Smooth muscle cell (in vitro differentiated cells): ENCODE results near the gene NUP155. TPM values are rescaled to one million over a fixed set of nuclear protein-coding genes. Genes with fewer than 3 reads are reported as not detected.

Experiments
- DNase-seq: peaks from one replicate; lab custom pipeline; 2025; ENCODE audit not compliant: unreplicated experiment; lab: John Stamatoyannopoulos, UW
- H2AFZ ChIP-seq: fragments of 200-600 bp; sonication (generic); 2 replicates; pipeline ENCODE4 v1.6.0; 2016; ENCODE audit warnings: antibody characterized with exemption, low read depth, mild to moderate bottlenecking
- H3F3A ChIP-seq: fragments of 200-600 bp; sonication (generic); 2 replicates; pipeline ENCODE4 v1.6.0; 2017; ENCODE audit warnings: antibody characterized with exemption, low read depth
- H3K27ac ChIP-seq: fragments of 200-600 bp; sonication (generic); 2 replicates; pipeline ENCODE4 v1.5.1; 2016; ENCODE audit warnings: low read depth, mild to moderate bottlenecking
- H3K27me3 ChIP-seq: fragments of 200-600 bp; sonication (generic); 2 replicates; pipeline ENCODE4 v1.6.1; 2016; ENCODE audit warnings: low read depth, mild to moderate bottlenecking
- H3K36me3 ChIP-seq: fragments of 200-600 bp; sonication (generic); 2 replicates; pipeline ENCODE4 v1.5.1; 2016; ENCODE audit warnings: low read depth
- H3K4me1 ChIP-seq: fragments of 200-600 bp; sonication (generic); 2 replicates; pipeline ENCODE4 v1.5.1; 2016; ENCODE audit warnings: low read depth
- H3K4me2 ChIP-seq: fragments of 200-600 bp; sonication (generic); 2 replicates; pipeline ENCODE4 v1.6.0; 2016; ENCODE audit warnings: mild to moderate bottlenecking
- H3K4me3 ChIP-seq: fragments of 200-600 bp; sonication (generic); 2 replicates; pipeline ENCODE4 v1.5.1; 2016; ENCODE audit warnings: mild to moderate bottlenecking
- H3K79me2 ChIP-seq: fragments of 200-600 bp; sonication (generic); 2 replicates; pipeline ENCODE4 v1.6.0; 2016; ENCODE audit warnings: low read depth, mild to moderate bottlenecking
- H3K9ac ChIP-seq: fragments of 200-600 bp; sonication (generic); 2 replicates; pipeline ENCODE4 v1.6.0; 2016; ENCODE audit warnings: low read depth
- H3K9me3 ChIP-seq: fragments of 200-600 bp; sonication (generic); replicated peaks from 2 replicates; pipeline ENCODE4 v1.5.1; 2016; ENCODE audit warnings: low read depth
- H4K20me1 ChIP-seq: fragments of 200-600 bp; sonication (generic); 2 replicates; pipeline ENCODE4 v1.6.0; 2016; ENCODE audit warnings: low read depth
- WGBS: methylation state at CpG from one replicate; pipeline ENCODE4 v1.1.7; 2016; ENCODE audit warnings: low lambda C conversion rate; 5-methylcytosine and 5-hydroxymethylcytosine counted together
- polyA plus RNA-seq: library from polyadenylated mRNA; unstranded; fragments of >200 nt; fragmentation: Nextera tagmentation; extraction: Ambion mirVana; gene quantifications from 2 replicates; pipeline ENCODE4 v1.2.1, GENCODE V29; 2016
- total RNA-seq: library from RNA; depleted of rRNA; stranded (reverse); fragments of >200 nt; gene quantifications from 2 replicates; pipeline ENCODE4 v1.2.3, GENCODE V29; 2014
- TF ChIP-seq, protein P1 (sequence below): fragments of 200-600 bp; sonication (generic); IDR thresholded peaks from 2 replicates; pipeline ENCODE4 v1.5.1; 2017; ENCODE audit warnings: borderline replicate concordance, mild to moderate bottlenecking, antibody characterized with exemption; ENCODE audit not compliant: insufficient read depth, poor library complexity, severe bottlenecking

The NUP155 gene
- total and polyA plus RNA-seq, 2 experiments from 2014 or later: 12.3 to 31.4 TPM

DNA sequence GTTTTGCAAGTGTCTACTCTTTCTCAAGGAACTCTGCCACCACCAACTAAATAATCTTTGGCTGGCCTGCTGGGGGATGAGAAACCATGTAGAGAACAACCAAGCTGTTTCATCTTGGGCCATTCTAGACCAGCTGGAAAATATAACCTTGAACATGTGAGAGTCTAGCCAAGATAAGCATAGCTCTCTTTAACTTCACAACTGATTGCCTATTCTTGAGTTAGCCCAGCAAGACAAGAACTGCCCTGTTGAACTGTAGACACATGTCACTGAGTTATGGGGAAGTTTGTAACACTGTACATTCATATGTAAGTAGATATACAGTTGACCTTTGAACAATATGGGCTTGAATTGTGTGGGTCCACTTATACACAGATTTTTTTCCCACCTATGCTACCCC, 44.4 kb downstream of the NUP155 start:
- H3K79me2 ChIP-seq: no peaks in the 10 kb centered on the region
- H2AFZ ChIP-seq: no peak overlapping the region
- no peak for DNase-seq
- H3F3A ChIP-seq: no peaks in the 10 kb centered on the region
- H3K4me3 ChIP-seq: no peak overlapping the region
- no peak overlapping the region for H3K9ac ChIP-seq
- H3K27me3 ChIP-seq: no peaks in the 10 kb centered on the region
- H3K9me3 ChIP-seq: no peaks in the 10 kb centered on the region
- H4K20me1 ChIP-seq: no peaks in the 10 kb centered on the region
- no peak overlapping the region for H3K27ac ChIP-seq
- peaks cover 22% of the 10 kb centered on the region for H3K36me3 ChIP-seq
- H3K4me1 ChIP-seq: no peaks in the 10 kb centered on the region
- no peak overlapping the region for H3K4me2 ChIP-seq
- TF ChIP-seq, protein P1, sequence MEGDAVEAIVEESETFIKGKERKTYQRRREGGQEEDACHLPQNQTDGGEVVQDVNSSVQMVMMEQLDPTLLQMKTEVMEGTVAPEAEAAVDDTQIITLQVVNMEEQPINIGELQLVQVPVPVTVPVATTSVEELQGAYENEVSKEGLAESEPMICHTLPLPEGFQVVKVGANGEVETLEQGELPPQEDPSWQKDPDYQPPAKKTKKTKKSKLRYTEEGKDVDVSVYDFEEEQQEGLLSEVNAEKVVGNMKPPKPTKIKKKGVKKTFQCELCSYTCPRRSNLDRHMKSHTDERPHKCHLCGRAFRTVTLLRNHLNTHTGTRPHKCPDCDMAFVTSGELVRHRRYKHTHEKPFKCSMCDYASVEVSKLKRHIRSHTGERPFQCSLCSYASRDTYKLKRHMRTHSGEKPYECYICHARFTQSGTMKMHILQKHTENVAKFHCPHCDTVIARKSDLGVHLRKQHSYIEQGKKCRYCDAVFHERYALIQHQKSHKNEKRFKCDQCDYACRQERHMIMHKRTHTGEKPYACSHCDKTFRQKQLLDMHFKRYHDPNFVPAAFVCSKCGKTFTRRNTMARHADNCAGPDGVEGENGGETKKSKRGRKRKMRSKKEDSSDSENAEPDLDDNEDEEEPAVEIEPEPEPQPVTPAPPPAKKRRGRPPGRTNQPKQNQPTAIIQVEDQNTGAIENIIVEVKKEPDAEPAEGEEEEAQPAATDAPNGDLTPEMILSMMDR: no peak

GRCh38 chr5:37323607-37324006, 47.3 kb downstream of the NUP155 start:
- no peaks in the 10 kb centered on the region for H3K9me3 ChIP-seq
- peaks cover 19% of the 10 kb centered on the region for H3K36me3 ChIP-seq
- no peaks in the 10 kb centered on the region for H3K4me1 ChIP-seq
- H3K4me2 ChIP-seq: no peak overlapping the region
- no peak overlapping the region for H3K27ac ChIP-seq
- no peak overlapping the region for H2AFZ ChIP-seq
- no peaks in the 10 kb centered on the region for H4K20me1 ChIP-seq
- WGBS: 94% methylated on average over 1 of the region's 1 CpG
- no peak overlapping the region for H3K9ac ChIP-seq
- H3K27me3 ChIP-seq: no peaks in the 10 kb centered on the region
- DNase-seq: no peak
- H3F3A ChIP-seq: no peaks in the 10 kb centered on the region
- H3K4me3 ChIP-seq: no peak overlapping the region
- TF ChIP-seq, protein P1: no peak
- no peaks in the 10 kb centered on the region for H3K79me2 ChIP-seq

DNA sequence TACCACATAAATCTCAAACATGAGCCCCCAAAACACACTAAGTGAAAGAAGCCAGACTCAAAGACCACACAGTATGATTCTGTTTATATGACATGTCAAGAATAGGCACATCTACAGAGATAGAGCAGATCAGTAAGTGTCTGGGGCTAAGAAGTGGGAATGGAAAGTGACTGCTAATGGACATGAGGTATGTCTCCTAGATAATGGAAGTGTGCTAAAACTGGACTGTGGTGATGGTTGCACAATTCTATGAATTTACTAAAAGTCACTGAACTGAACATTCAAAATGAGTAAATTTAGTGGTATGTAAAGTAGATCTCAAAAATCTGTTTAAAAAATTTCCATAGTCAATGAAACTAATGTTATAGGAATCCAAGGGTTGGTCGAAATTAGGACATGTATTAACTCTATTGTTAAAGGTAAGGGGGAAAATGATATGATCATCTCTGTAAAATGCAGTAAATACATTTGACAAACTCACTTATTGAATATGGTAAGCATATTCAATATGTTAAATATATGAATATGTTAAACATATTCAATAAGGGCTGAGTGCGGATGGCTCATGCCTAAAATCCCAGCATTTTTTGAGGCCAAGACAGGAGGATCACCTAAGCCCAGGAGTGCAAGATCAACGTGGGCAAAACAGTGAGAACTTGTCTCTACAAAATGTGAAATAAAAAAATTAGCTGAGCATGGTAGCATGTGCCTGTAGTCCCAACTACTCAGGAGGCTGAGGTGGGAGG, 51.7 kb downstream of the NUP155 start:
- no peaks in the 10 kb centered on the region for H4K20me1 ChIP-seq
- no peaks in the 10 kb centered on the region for H3F3A ChIP-seq
- no peak overlapping the region for H3K4me3 ChIP-seq
- H3K4me2 ChIP-seq: no peak overlapping the region
- H3K79me2 ChIP-seq: no peaks in the 10 kb centered on the region
- H3K4me1 ChIP-seq: no peaks in the 10 kb centered on the region
- no peak overlapping the region for H3K9ac ChIP-seq
- WGBS: 95% methylated on average over 3 of the region's 3 CpGs
- no peaks in the 10 kb centered on the region for H3K9me3 ChIP-seq
- DNase-seq: no peak
- H2AFZ ChIP-seq: no peak overlapping the region
- no peaks in the 10 kb centered on the region for H3K27me3 ChIP-seq
- H3K27ac ChIP-seq: no peak overlapping the region
- peaks cover 14% of the 10 kb centered on the region for H3K36me3 ChIP-seq
- TF ChIP-seq, protein P1: no peak

DNA sequence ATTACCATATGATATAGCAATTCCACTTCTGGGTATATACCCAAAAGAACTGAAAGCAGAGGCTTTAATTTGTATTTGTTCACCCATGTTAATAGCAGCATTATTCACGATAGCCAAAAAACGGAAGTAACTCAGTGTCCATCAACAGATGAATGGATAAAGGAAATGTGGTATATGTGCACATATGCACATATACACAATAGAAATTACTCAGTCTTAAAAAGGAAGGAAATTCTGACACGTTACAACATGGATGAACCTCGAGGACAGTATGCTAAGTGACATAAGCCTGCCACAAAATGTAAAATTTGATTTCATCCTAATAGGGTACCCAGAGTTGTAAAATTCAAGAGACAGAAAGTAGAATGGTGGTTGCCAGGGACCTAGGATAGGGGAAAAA, 54.9 kb downstream of the NUP155 start:
- H3K9ac ChIP-seq: no peak overlapping the region
- H3K36me3 ChIP-seq: peaks cover 33% of the 10 kb centered on the region
- H4K20me1 ChIP-seq: no peaks in the 10 kb centered on the region
- no peaks in the 10 kb centered on the region for H3K9me3 ChIP-seq
- TF ChIP-seq, protein P1: no peak
- H2AFZ ChIP-seq: no peak overlapping the region
- no peaks in the 10 kb centered on the region for H3K79me2 ChIP-seq
- H3K27ac ChIP-seq: no peak overlapping the region
- no peak for DNase-seq
- no peak overlapping the region for H3K4me2 ChIP-seq
- no peaks in the 10 kb centered on the region for H3K4me1 ChIP-seq
- 99% methylated on average over 4 of the region's 4 CpGs for WGBS
- no peaks in the 10 kb centered on the region for H3F3A ChIP-seq
- H3K4me3 ChIP-seq: no peak overlapping the region
- no peaks in the 10 kb centered on the region for H3K27me3 ChIP-seq
